ENCODE measurements around the gene CAMTA2.

CAMTA2 gene

DNA sequence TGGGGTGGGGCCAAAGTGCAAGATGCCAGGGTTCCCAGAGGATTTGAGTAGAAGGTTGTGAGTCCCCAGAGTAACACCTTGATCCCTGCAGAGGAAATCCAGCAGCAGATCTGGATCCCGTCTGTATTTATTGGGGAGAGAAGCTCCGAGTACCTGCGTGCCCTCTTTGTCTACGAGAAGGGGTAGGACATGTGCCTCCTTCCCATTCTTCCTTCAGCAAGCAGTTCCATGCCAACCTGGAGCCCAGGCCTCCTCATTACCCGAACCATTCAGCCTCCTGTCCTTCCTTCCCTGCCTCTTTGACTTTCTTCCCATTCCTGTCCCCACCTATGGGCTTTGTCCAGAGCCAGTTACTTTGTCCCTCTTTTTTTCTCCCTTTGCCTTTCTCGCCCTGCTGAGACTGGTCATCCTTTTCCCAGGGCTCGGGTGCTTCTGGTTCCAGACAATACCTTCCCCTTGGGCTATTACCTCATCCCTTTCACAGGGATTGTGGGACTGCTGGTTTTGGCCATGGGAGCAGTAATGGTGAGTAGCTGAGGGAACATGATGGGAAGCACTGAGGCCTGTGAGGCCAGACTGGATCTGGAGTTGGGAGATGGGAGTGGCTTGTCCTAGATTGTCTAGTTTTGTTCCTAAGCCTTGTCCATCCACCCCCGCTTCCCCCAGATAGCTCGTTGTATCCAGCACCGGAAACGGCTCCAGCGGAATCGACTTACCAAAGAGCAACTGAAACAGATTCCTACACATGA, 44.5 kb downstream of the CAMTA2 start:
- DNase-seq (ENCODE audit: extremely low read depth, insufficient read length) = no peak
- no peak overlapping the region for H3K4me3 ChIP-seq (replicated peaks; ENCODE audit: low read depth, low read length)
- no peaks in the 10 kb centered on the region for H3K27me3 ChIP-seq (replicated peaks; ENCODE audit: control insufficient read depth, insufficient read depth, low read length)
- TF ChIP-seq, protein P1, sequence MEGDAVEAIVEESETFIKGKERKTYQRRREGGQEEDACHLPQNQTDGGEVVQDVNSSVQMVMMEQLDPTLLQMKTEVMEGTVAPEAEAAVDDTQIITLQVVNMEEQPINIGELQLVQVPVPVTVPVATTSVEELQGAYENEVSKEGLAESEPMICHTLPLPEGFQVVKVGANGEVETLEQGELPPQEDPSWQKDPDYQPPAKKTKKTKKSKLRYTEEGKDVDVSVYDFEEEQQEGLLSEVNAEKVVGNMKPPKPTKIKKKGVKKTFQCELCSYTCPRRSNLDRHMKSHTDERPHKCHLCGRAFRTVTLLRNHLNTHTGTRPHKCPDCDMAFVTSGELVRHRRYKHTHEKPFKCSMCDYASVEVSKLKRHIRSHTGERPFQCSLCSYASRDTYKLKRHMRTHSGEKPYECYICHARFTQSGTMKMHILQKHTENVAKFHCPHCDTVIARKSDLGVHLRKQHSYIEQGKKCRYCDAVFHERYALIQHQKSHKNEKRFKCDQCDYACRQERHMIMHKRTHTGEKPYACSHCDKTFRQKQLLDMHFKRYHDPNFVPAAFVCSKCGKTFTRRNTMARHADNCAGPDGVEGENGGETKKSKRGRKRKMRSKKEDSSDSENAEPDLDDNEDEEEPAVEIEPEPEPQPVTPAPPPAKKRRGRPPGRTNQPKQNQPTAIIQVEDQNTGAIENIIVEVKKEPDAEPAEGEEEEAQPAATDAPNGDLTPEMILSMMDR (IDR thresholded peaks at IDR 0.05; ENCODE audit: insufficient read depth, low read length, poor library complexity, severe bottlenecking) = no peak
- peaks cover 28% of the 10 kb centered on the region for H3K36me3 ChIP-seq (ENCODE audit: control insufficient read depth, insufficient read depth, low read length)

DNA sequence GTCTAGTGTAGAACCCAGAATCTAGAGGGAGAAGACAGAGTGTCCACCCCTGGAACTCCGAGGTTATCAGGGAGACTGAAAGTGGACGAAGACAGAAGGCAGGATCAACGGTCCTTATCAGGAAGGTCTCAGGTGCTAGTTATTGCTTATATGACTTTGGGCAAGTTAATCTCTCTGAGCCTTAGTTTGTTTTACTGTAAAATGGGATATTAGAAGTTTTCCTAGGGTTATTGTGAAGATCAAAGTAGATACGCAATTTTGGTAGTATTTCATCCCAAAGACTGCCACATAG, 46.2 kb downstream of the CAMTA2 start:
- no peak for DNase-seq (ENCODE audit: extremely low read depth, insufficient read length)
- TF ChIP-seq, protein P1 (IDR thresholded peaks at IDR 0.05; ENCODE audit: insufficient read depth, low read length, poor library complexity, severe bottlenecking) = no peak
- Histone ChIP-seq H3K36me3 (ENCODE audit: control insufficient read depth, insufficient read depth, low read length) (peaks cover 30% of the 10 kb centered on the region), H3K27me3 (replicated peaks; ENCODE audit: control insufficient read depth, insufficient read depth, low read length) (no peaks in the 10 kb centered on the region), H3K4me3 (replicated peaks; ENCODE audit: low read depth, low read length) (peak overlapping the region; percentile 89)

DNA sequence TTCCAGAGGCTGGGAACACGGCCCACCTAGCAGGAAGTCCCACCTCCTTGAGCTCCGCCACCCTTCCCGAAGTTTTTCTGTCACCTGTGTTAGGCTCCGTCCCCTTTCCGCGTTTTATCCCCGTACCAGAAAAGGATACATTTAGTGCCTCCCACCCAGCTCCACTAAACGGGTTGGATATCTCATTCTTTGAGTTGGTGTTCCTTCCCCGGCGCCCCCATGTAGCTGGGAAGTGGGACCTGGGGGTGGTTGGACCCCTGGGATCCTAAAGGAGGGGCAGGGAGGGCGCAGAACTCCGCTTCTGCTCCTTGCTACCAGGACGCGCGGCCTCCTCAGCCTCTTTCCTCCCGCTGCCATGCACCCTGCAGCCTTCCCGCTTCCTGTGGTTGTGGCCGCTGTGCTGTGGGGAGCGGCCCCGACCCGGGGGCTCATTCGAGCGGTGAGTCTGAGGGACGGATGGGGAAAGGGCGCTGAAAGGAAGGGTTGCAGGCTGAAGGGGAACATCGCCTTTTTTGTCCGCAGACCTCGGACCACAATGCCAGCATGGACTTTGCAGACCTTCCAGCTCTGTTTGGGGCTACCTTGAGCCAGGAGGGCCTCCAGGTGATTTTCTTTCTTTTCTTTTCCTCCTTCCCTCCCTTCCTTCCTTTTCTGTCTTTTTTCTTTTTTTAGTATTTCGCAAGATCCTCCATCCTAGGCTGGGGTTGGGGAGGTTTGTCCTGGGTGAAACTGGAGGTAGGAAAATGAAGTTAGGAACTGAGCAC, 46.7 kb downstream of the CAMTA2 start:
- peak; percentile 66 for DNase-seq (ENCODE audit: extremely low read depth, insufficient read length)
- peaks cover 28% of the 10 kb centered on the region for H3K36me3 ChIP-seq (ENCODE audit: control insufficient read depth, insufficient read depth, low read length)
- TF ChIP-seq, protein P1 (IDR thresholded peaks at IDR 0.05; ENCODE audit: insufficient read depth, low read length, poor library complexity, severe bottlenecking) = no peak
- no peaks in the 10 kb centered on the region for H3K27me3 ChIP-seq (replicated peaks; ENCODE audit: control insufficient read depth, insufficient read depth, low read length)
- H3K4me3 ChIP-seq (replicated peaks; ENCODE audit: low read depth, low read length) = peak overlapping the region; percentile 89

DNA sequence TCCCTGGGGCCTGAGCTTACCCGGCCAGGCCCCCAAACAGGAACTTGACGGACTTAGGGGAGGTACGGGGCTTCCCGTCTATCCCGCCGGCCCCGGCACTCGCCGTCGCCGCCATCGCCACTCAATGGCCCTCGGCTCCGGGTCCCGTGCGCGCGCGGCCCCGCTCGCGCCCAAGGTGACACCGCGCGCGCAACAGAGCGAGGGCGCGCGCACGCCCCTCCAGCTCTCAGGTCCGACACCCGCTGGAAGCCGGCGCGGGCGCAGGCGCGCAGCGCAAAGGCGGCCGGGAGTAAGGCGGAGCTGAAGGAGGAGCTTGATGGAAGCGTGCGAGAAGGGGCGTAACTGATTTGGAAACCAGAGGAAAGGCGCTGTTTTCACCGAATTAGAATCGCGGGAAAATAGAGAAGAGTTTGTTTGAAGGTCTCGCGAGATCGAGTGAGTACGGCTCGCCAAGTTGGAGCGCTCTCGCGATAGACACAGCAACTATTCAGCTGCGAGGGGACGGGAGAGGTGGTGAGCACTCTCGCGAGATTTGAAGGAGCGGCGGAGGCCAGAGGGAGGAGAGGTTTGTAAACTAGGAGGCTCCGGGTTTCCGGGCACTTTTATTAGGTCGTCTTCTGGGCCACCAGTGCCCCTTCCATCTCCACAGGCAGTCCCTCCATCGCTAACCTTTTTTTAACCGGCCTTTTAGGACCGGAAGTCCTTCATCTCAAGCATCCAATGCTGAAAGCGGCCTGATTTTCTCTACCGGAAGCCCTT, 47.5 kb downstream of the CAMTA2 start, which contains the start of the genes RNF167 and SLC25A11:
Gene RNF167 (plus strand): TSS at position 473 of the 759 bp plus-strand sequence. CDS start 642 bp downstream, outside the sequence.
Gene SLC25A11 (minus strand): TSS at position 251 of the 759 bp plus-strand sequence. CDS start 136 bp downstream, at position 115.
- TF ChIP-seq, protein P1 (IDR thresholded peaks at IDR 0.05; ENCODE audit: insufficient read depth, low read length, poor library complexity, severe bottlenecking) = no peak
- H3K36me3 ChIP-seq (ENCODE audit: control insufficient read depth, insufficient read depth, low read length) = peaks cover 26% of the 10 kb centered on the region
- peak; percentile 100 for DNase-seq (ENCODE audit: extremely low read depth, insufficient read length)
- no peaks in the 10 kb centered on the region for H3K27me3 ChIP-seq (replicated peaks; ENCODE audit: control insufficient read depth, insufficient read depth, low read length)
- H3K4me3 ChIP-seq (replicated peaks; ENCODE audit: low read depth, low read length) = peak within 1 kb of the TSS; percentile 89

DNA sequence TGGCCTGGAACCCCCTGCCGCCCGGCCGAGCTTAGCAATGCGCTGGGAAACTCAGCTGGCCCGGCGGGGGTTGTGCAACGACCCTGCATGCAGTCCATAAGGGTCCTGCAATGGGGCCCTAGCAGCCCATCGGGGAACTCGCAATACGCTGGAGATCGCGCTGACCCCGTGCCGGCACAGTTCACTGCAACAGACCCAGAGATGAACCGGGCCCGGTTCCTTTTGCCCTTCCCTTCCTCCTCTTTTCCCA, 48.0 kb downstream of the CAMTA2 start:
- TF ChIP-seq, protein P1 (IDR thresholded peaks at IDR 0.05; ENCODE audit: insufficient read depth, low read length, poor library complexity, severe bottlenecking) = no peak
- DNase-seq (ENCODE audit: extremely low read depth, insufficient read length) = no peak
- no peaks in the 10 kb centered on the region for H3K27me3 ChIP-seq (replicated peaks; ENCODE audit: control insufficient read depth, insufficient read depth, low read length)
- peaks cover 22% of the 10 kb centered on the region for H3K36me3 ChIP-seq (ENCODE audit: control insufficient read depth, insufficient read depth, low read length)
- H3K4me3 ChIP-seq (replicated peaks; ENCODE audit: low read depth, low read length) = peak overlapping the region; percentile 89
